Measurements from ENCODE around the gene EXOC6B.

The EXOC6B gene

DNA sequence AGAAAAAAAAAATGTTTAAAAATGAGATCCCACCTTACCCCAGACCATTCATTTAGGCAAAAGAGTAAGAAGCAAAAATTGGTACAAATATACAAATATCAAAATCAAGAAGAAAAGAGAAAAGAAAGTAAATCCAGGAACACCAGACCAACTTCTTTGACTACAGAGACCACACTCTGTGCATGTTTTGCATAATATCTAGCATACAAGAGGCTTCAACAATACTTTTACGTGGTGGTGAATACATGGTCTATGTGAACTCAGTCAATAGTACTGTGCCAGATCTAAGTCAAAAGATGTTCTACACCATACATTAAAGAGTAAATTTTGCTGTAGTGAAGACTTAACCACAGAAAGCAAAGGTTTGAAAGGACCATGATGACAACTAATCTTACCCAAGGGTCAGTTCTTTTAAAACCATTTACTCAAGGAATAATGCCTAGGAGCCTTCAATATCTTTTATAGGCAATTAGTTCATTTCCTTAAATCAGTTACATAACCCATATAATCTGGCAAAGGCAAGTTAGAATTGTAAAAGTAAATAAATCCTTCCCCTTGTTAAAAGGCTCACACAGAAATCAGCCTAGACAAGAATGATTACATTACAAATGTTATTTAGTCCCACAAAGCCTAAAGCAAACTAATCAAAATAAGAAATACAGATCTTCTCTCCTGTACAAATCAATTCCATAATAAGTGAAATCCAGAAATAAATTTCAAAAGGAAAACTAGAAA is 115.2 kb downstream of the EXOC6B start:
- DNase-seq, result no peak
- in situ Hi-C loops (cut with MboI; ENCODE audit: low pct_unique_long_range_greater_than_20kb, low sequenced_read_pairs), result no loop called here

DNA sequence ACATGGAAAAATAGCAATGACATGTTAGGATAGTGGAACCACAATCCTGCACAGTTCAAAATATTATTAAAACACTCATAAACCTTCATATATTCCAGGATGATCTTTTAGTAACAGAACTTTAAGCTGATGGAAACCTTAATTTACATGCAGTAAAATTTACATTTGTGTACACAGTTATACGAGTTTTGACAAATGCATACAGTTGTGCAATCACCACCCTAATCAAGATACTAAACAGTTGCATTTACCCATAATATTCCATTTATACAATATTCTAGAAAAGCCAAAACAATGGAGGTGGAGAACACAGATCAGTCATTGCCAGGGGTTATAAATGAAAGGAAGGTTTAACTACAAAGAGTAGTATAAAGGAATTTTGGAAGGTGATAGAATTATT is 117.6 kb downstream of the EXOC6B start:
- no peak for DNase-seq
- in situ Hi-C loops (cut with MboI; ENCODE audit: low pct_unique_long_range_greater_than_20kb, low sequenced_read_pairs), result no loop called here

DNA sequence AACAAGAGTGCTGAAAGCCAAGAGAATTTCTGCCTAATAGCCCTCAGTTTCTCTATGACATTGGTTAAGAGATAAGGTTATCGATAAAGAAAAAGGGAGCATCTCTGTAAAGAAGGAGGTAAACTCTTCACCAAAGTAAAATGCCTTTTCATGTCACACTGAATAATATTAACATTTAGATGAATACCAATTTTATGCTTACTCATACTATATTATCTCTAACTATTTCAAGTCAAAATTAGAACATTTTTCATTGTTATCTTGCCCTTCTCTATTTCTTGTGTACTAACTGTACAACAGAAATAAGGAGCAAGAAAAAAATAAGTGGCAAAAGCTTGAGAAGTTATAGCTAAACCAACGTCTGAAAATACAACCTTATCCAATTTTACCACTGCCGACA is 127.5 kb downstream of the EXOC6B start:
- in situ Hi-C loops (cut with MboI; ENCODE audit: low pct_unique_long_range_greater_than_20kb, low sequenced_read_pairs), result no loop called here
- no peak for DNase-seq

DNA sequence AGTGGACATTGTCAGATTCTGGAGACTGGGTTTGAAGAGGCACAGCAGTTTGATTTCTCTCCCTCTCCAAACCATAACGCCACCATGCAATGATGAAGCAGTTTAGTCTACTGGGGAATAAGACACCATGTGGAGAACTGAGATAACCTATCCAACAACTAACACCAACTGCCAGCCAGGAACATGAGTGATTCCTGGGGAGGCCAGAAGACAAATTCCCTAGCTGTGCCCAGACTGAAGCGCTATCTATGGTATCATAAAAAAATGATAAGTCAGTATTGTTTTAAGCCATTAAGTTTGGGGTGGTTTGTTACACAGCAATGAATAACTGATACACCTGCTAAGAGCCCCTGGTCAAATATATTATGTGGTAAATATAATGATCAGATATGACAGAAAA is 129.3 kb downstream of the EXOC6B start:
- DNase-seq, result no peak
- in situ Hi-C loops (cut with MboI; ENCODE audit: low pct_unique_long_range_greater_than_20kb, low sequenced_read_pairs), result no loop called here

DNA sequence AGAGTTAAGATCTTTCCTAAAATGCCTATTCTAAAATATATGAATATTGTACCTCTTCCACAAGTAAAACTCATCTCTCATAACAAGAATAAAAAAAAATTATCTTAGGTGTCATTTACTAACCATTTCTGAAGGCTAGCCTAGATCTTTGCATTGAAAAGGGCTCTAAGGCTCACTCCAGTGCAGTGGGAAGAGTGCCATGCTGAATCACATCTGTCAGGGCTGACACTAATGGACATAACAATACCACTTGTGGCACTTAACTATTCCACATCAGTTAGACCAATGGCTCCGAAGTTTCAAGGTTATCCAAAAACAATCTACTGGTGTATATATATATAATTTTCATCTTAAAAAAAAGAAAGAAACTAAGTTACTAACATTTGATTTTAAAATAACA is 130.2 kb downstream of the EXOC6B start:
- DNase-seq, result no peak
- in situ Hi-C loops (cut with MboI; ENCODE audit: low pct_unique_long_range_greater_than_20kb, low sequenced_read_pairs), result no loop called here

DNA sequence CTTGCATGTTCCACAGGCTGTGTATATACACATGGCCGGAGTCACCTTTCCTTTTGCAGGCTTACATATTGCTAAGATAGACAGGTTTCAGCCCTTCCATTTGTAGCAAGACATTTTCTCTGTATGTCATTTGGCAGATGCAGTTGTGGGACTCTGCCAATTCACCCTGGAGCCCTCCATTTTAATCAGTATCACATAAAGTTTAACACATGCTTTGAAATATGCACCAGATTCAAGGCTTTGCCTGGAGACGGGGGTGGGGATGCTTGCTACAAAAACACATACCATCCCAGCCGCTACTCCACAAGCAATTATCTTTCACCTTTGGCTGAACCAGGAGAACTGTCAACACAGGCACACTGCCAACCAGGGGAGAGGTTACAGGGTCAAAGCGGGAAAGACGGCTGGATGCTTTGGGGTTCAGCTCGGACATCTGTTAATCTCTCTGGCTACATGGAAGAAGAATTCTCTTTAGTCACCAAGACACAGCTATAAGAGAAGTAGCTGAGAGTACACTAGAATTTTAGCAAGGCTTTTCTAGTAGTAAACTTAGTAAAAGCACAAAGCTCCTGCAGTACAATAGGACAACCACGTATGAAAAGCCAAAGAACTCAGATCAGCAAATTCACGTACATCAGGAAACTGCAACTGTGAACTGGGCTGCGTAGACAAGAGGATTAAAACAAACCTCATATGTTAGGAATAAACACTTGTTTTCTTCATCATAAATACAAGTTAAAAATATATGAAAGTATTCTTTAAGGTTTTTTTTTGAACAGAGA is 130.9 kb downstream of the EXOC6B start:
- in situ Hi-C loops (cut with MboI; ENCODE audit: low pct_unique_long_range_greater_than_20kb, low sequenced_read_pairs), result no loop called here

DNA sequence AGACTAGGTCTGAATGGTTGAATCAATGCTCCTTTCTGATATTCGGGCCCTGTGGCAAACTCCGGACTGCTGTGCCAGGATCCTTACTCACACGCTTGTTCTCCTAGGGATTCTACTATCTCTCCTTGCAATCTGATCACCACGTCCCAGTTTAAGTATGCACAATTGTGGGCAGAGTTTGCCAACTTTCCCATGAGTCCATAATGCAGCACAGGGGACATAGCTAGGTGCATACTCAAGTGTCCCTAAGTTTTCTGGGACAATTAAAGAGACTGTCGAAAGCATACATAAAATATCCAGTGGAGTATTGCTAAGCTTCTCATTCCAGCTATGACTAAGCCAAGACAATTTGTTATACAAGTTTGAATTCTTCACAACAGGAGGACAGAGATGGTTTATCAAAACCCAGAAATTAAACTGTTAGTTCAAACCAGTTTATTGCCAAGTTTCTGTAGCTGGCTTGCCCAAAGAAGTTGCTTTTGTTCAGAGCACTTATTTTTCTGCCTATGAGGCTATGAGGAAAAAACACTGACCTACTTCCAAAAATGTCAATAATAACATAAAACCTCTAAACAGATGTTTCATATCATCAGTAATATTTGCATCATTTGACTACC is 136.1 kb downstream of the EXOC6B start:
- DNase-seq, result no peak
- in situ Hi-C loops (cut with MboI; ENCODE audit: low pct_unique_long_range_greater_than_20kb, low sequenced_read_pairs), result no loop called here

More for the DNA sequence above, 130.9 kb downstream of the EXOC6B start:
- DNase-seq, result no peak

DNA sequence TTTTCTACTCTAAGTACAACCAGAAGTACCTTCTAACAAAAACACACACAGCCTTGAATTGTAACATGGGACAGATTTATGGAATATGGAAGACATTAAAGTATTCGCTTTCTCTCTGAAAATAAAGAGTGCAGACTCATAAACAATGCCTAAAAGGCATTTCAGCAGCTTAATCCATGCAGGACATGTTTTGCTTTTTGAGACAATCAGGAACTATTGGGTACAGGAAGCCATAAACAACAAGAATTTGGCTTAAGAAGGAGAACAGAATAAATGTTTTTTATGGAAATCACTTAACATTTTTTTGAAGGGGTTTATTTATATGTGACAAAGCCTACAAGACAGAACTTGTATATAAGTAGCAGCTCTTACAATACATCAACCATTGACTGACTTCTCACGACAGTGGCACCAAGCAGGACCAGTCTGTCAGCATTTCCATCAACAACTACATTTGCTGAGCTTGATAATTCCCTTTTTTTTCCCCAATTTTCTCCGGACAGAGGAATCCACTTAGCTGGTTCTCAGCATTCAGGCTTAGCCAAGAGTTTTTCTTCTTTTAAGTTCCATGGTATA is 140.1 kb downstream of the EXOC6B start:
- no peak for DNase-seq
- in situ Hi-C loops (cut with MboI; ENCODE audit: low pct_unique_long_range_greater_than_20kb, low sequenced_read_pairs), result no loop called here

DNA sequence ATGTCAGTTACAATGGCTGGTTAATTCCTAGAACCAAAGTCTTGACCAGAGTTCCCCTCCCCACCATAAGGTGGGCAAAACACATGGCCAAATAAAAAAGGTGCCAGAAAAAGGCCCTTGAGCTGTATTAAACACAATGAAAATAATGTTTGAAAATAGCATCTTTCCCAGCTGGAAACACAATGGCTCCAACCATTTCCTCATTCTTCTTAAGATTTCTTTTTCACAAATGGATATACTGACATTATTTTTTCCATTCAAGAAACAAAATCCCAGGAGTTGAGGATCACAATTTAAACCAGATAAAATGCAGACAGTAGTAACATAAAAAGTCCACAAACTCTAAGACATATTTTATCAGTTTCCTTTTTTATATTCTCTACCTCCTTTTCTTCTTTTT is 143.8 kb downstream of the EXOC6B start:
- no peak for DNase-seq
- in situ Hi-C loops (cut with MboI; ENCODE audit: low pct_unique_long_range_greater_than_20kb, low sequenced_read_pairs), result no loop called here

DNA sequence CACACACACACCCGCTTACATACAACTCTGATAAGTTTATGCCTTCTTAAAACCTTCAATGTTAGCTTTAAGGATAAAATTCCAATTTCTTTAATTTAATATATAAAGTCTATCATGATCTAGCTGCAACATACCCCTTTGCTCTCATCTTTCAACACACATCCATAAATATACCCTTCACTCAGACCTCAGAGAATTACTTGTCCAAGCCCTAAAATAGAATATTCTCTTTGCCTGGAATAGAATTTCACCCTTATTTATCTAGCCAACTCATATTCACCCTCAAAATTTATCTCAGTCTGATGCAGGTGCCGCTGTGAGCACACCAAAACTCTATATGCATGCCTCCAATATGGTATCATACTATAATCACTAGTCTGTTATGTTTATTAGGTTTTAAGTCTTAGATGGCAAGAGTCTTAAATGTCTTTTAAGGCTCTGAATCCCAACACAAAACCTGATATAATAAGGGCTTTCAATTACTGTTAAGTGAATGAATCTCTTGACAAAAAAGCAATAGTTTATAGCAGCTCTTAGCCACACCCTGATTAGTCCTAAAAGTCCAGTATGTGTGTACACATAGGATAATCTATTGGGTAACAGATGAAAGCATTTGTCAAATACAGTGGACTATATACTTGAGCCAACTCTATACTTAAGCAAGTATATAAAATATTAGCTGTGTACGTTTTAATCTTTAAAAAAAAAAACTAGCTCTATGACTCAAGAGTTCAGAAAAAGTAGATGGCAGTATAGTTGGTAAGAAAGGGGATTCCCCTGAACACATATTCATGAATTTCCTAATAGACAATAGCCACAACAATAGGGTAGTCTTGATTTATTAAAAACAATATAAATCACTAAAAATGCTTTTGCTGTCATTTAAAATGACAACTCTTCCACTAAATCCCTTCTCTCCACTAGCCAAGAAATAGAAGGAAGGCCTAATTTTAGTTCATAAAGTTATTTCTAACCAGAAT is 144.5 kb downstream of the EXOC6B start:
- in situ Hi-C loops (cut with MboI; ENCODE audit: low pct_unique_long_range_greater_than_20kb, low sequenced_read_pairs), result no loop called here
- no peak for DNase-seq

DNA sequence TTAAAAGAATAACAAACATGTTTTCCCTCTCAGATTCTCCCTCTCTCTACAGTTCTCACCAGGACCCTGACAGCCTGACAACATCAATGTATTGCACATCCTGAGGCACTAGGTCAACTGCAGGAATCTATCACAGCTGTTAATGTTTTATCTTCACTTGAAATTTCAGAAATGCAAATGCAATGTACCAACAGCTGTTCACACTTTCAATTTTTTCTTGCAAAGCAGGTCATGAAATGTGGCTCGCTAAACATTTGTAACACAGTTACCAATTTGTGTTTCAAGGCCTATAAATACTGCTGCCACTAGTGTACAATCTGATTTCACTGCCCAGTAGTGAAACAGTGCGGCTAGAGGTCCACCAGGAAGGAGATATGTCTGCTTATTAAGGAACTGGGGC is 147.8 kb downstream of the EXOC6B start:
- in situ Hi-C loops (cut with MboI; ENCODE audit: low pct_unique_long_range_greater_than_20kb, low sequenced_read_pairs), result no loop called here
- no peak for DNase-seq

DNA sequence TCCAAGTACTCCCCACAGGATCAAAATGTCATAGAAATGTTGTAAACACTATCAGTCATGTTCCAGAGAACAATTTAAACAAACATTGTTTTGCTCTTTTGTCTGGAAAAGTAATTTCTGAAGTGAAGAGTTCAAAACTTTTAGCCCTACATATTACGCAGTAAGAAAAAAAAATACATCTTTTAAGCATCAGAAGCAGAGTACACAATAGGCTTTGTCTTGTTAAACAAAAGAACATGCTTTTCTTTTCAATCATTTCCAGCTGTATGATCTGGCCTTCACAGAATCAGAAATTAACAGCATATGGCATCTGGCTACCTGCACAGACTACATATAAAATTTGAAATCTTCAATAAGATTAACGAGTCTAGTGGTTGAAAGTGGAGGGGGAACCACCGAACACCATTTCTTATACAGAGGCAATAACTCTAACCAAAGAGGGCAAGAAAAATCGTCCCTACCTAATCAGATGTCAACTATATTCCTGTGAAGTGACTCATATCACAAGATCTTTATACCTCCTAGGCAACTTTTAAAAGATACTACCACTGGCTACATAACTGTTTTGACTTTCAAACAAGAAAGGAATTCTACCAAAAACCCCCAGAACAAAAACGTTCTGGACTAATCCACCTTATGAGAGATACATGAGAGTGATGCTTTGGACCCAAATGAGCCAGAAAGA is 149.3 kb downstream of the EXOC6B start:
- DNase-seq, result no peak
- in situ Hi-C loops (cut with MboI; ENCODE audit: low pct_unique_long_range_greater_than_20kb, low sequenced_read_pairs), result no loop called here

DNA sequence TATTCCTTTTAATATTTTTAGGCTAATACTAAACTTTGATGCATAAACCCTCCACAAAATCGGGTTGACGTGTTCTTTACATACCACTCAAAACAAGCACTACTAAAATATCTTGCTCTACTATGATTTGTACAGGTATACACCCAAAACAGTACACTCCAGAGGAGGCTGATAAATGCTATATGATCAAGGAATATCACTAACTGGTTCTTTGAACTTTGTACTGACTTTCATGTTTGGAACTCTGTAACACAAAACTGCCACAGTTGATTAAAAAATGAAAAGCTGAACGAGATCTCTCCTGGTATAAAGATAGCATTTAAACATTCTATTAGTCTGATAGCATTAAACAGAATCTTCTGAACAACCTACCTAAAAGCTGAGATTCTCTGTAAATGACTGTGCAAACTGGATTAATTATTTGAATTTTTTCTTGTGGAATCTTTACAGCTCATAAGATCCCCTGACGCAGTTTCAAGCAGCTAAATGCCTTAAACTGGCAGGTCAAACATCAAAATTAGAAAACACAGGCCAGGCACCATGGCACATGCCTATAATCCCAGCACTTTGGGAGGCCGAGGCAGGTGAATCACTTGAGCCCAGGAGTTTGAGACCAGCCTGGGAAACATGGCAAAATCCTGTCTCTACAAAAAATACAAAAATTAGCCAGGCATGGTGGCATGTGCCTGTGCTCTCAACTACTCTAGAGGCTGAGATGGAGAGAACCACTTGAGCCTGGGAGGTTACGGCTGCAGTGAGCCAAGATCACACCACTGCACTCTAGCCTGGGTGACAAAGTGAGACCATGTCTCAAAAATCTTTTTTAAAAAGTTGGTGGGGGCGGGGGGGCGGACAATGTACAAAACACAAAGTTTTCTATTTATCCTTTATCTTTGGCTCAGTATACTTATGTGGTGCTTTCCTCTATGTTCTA is 150.6 kb downstream of the EXOC6B start:
- in situ Hi-C loops (cut with MboI; ENCODE audit: low pct_unique_long_range_greater_than_20kb, low sequenced_read_pairs), result no loop called here
- DNase-seq, result no peak

DNA sequence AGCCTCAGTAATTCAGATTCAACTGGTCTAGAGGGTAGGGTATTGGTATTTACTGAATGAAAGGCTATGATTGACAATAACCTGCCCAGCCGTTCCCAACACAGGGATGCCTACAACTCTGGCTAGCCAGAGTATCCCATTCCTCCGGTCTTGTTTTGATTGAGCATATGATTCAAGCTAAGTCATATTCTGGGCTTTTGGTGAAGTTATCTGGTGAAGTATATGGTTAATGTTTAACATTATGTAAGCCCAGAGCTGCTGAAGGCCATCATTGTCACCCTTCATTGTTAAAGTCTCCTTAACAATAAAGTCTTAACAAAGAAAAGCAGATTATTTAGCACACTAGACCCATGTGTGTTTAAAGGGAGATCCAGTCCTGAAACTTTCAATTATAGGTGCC is 152.6 kb downstream of the EXOC6B start:
- in situ Hi-C loops (cut with MboI; ENCODE audit: low pct_unique_long_range_greater_than_20kb, low sequenced_read_pairs), result no loop called here
- DNase-seq, result no peak

DNA sequence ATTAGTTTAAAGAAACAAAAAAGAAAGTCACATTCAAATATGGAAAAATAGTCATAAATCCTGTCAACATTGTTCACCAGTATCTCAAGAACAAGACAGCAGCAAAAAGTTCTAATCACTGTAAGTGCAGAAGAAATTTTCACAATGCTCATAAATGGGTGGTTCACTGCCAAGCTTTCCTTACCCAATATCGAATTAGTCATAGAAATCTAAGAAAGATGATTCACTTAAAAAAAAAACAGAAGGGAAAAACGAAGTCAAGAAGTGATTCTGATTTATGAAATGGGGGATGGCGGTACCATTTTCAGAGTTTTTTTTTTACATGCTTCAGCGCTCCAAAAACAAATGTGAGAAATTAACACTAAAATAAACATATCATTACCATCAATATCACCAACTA is 156.7 kb downstream of the EXOC6B start:
- DNase-seq, result no peak
- in situ Hi-C loops (cut with MboI; ENCODE audit: low pct_unique_long_range_greater_than_20kb, low sequenced_read_pairs), result no loop called here

DNA sequence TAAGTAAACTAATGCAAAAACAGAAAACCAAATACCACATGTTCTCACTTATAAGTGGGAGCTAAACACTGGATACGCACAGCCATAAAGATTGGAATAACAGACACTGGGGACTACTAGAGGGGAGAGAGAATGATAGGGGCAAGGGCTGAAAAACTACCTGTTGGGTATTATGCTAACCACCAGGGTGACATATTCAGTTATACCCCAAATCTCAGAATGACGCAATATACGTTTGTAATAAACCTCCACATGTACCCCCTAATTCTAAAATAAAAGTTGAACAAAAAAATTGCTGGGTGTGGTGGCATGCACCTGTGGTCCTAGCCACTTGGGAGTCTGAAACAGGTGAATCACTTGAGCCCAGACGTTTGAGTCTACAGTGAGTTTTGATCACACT is 157.2 kb downstream of the EXOC6B start:
- in situ Hi-C loops (cut with MboI; ENCODE audit: low pct_unique_long_range_greater_than_20kb, low sequenced_read_pairs), result no loop called here
- no peak for DNase-seq

DNA sequence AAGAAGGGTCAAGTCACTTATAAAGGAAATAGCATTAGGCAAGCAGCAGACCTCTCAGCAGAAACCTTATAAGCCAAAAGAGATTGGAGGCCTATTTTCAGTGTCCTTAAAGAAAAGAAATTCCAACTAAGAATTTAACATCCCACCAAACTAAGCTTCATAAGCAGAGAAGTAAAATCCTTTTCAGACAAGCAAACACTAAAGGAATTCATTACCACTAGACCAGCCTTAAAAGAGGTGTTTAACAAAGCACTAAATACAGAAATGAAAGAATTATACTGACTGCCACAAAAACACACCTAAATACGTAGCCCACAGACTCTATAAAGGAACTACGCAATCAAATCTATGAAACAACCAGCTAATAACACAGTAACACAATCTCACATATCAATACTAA is 160.4 kb downstream of the EXOC6B start:
- no peak for DNase-seq
- in situ Hi-C loops (cut with MboI; ENCODE audit: low pct_unique_long_range_greater_than_20kb, low sequenced_read_pairs), result no loop called here

Measured in KBM-7 (cell line).